ENCODE results near the gene ST8SIA1.

ST8SIA1 gene

DNA sequence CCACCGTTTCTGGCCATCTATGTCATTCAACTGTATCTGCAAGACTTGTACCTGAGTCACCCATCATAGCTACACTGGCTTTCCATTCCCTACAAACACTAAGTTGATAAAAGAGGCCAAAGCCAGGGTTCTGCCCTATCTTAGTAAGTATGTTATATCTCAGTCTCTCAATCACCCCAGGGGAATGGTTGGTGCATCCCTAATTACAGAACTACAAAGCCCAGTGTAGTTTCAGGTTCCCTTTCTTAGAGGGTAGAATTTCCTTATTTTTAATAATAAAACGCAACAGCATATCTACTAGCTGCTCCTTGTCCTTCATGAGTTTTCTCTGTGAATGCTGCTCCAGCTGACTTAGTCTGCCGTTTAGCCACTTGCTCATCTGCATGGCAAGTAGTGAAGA, 57.6 kb downstream of the ST8SIA1 start:
- no peak for DNase-seq

DNA sequence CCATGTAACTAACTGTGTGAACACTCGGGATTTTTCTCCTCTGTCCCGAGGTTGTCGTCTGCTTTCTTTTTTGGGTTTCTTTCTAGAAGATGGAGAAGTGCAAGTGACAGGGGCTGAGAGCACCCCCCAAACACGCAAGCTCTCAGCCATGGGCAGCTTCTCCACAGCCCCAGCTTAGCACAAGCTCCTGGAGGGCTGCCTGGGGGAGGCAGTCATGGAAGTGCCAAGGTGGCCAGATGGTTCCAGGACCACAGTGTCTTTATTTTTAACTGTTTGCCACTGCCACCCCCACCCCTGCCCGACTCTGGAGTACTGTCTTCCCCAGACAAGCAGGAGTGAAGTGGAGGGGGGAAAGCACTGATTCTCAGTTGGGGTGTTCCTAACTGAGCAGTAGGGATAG, 58.2 kb downstream of the ST8SIA1 start:
- no peak for DNase-seq

DNA sequence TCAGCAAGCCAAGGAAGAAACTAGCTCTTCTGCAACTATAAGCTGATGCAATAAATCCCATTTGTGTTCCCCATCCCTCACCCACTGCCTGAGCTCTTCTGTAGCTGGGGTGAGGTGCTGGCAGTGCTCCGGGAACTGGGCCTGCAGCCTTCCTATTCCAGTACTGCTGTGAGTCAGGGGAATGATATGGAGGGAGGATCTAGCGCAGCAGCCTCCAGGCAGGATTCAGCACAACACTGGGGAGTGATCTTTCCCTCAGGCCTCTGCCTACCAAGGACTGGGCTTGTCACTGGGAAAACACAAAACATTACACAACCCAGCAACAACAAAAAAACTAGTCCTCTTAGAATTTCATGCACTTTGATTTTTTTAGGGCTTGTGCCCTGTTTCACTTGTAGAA, 58.7 kb downstream of the ST8SIA1 start:
- no peak for DNase-seq

DNA sequence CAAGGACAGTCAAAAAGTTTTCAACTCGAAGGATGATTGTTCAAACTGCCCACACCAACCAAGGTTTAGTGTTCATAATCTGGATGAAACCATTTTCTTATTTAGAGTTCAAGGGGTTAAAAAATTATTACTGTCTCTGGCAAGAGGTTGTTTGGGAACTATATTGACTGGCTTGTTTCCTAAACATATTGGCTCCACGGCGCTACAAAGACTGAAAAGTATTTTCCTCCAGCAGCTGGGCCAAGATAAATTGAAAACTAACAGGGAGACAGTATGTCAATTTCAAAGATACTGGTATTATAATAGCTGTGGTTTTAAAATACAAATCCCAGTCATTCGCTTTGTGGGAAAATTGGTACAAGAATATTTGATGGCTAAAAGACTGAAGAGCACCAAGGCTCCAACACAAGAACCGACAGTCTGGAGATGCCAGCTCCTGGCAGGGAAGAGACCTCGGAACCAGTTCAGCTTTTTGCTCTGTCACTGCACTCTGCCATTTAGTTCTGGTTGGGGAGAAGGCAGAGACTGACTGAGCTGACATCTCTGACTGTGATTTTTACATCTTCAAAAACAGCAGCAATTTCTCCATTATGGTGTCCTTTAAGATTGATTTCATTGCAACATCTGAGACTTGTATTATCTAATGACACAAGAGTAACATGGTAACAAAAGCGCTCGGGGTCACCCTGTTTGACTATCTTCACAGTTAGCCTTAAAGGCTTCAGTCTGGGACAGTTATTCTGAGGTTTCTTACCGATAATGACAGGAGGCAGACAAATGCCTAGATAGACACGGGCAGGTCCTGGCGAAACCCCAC, 62.0 kb downstream of the ST8SIA1 start:
- no peak for DNase-seq

DNA sequence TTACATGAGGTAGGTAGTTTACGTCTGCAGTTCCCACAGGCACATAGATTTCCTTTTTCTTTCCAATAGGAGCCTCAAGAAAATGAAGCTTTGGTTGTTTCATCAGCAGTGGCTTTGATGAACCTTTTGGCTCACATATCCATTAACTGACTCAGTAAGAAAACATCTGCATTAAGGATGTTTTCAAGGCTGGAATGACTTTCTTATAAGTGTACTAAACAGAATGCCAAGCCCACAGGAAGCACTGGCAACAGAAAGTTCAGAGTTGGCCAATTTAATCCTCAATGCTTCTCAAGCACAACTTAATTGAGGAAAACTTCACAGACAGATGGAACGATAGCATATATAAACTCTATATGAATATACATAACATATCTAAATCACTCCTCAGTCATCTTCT, 63.5 kb downstream of the ST8SIA1 start:
- no peak for DNase-seq

DNA sequence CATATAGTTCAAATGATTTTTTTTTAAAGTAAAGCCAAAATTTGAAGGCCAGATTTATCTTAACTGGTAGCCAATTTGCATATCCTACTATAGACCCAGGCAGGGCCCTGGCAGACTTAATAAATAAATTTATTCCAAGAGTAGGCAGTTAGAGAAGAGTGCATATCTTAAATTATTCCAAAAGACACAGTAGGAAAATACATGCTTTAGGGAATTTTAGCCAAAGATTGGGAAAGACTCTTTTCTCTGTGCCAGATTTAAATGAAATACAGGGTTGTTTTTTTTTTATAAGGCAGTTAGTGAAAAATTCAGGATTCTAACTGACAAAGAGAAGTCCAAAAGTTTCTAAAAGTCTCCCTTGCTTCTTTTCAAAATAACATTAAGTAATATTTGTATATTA, 65.5 kb downstream of the ST8SIA1 start:
- no peak for DNase-seq

DNA sequence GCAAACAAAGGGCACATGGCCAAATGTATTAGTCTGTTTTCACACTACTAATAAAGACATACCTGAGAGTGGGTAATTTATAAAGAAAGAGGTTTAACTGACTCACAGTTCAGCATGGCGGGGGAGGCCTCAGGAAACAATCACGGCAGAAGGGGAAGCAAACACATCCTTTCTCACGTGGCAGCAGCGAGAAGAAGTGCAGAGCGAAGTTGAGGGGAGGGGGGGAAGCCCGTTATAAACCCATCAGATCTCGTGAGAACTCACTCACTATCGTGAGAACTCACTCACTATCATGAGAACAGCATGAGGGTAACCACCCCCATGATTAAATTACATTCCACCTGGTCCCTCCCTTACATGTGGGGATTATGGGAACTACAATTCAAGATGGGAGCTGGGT, 66.1 kb downstream of the ST8SIA1 start:
- no peak for DNase-seq

DNA sequence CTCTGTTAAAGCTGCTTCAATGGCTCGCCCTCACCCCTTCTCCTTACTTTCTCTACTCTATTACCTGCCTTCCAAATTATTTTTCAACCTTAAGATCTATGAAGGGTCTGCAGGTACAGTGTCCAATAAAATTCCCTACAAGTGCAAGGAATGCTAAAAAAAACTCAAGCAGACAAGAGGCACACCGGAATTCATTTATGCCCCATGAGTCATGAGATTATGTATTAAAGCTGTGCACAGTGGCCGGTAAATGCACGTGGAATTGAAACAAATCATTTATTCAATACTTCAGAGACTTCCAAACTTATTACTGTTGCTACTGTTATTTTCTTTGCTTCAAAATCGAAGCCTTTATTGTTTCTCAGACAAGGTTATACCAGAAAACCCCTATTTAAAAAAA, 68.4 kb downstream of the ST8SIA1 start:
- no peak for DNase-seq

DNA sequence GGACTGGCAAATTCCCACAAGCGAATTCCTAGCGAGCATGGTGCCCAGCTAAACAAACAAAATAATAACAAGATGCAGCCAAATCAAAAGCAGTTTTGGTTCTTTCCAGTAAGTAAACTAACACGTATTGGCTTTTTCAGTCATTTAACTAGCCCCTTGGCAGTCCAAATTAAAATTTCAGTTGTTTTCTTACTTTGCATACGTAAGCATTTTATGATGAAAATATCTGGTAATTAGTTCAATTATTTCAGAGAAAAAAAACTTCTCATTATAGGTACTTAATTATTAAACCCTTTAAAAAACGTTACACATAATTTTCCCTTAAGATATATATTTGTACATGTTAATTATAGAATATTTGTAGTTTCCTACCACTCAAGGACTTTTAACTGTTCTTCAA, 70.1 kb downstream of the ST8SIA1 start:
- no peak for DNase-seq

DNA sequence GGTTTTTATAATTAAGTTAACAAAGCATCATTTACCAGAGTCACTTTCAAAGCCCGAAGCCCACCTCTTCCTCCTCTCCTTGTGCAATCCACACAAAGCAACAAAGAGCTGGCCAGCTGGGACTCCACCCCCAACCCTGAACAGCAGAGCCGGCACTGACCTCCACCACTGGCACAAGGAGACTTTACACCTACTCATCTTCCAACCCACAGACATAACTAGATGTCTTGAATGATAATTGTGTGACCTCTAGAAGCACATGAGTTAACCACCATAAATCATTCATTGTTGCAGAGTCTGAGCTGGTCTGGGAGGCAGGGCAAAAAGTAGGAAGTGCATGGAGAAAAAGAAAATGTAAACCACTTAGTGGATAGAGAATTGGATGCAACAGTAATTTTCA, 72.2 kb downstream of the ST8SIA1 start:
- DNase-seq, result no peak

DNA sequence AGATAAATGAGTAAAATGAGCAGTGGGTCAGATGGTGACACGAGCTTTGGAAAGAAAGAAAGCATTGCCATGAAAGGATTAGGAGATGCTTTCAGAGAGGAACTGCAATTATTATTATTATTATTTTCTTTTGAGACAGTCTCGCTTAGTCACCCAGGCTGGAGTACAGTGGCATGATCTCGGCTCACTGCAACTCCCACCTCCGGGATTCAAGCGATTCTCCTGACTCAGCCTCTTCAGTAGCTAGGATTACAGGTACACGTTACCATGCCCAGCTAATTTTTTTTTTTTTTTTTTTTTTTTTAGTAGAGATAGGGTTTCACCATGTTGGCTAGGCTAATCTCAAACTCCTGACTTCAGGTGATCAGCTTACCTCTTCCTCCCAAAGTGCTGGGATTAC, 77.4 kb downstream of the ST8SIA1 start:
- no peak for DNase-seq

DNA sequence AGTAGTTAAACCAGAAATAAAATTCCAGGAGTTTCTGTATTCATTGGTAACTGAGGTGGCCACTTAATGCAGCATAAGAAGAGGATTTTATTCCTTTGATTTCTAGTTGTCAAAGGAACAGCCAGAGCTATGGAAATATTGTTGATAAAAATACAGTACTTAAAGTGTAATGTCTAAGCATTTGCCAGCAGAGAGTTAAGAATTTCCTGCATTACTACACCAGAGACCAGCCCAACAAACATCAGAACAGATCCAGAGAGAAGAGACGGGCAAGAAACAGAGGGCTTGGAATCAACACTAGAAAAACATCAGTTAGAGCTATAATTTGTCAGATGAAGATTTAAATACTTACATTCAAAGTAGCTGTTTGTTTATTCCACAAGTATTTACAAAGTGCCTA, 77.9 kb downstream of the ST8SIA1 start:
- DNase-seq, result no peak

DNA sequence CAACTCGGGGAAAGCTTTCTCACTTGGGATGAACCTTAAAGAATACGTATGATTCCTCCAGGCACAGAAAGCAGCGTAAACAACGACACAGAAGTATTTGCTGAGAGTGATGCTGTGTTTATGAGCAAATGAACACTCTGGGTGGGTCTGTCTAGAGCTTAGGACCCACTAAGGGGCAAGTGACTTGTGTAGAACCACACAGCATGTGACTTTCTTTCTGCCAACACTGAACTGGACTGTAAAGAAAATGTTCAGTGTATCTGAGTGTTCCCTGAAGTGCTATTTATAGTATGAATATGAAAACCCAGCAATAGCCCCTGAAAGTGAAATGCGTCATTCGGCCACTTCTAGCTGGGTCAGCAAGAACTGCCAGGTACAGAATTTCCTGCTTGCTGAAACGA, 78.5 kb downstream of the ST8SIA1 start:
- DNase-seq, result no peak

DNA sequence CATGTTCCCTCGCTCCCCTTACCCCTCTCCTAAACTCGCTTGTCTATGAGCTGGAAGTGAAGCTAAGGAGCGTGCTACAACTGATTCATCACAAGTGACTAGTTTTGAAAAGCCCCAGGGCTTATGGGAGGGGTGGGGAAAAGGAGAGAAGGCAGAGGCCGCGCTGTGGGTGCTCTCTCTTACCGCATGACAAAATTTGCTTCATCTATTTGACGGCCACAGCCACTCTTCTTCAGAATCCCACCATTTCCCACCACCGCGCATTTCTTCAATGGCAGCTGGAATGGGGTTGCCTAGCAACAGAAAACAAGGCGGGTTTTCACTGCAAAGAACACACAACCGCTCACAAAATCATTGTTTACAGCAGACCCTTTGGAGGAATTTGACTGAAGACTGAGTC, 79.4 kb downstream of the ST8SIA1 start:
- DNase-seq, result no peak

DNA sequence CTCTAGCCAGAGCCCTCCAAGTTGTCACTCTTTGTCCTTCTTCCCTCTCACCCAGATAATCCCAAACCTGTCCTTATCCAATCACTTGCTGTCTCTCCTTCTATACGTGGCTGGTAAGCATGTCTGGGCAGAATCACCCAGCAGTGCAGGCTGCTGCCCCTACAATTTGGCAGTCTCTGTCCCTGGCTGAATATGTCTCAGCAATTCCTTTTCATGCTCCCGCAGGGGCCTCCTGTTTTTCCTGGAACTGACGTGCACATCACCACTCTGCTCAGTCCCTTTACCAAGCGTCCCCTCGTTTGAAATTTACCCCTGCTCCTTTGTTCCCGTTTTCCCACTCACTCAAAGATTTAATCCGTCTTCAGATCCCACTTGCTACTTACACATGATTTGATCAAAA, 80.0 kb downstream of the ST8SIA1 start:
- DNase-seq, result no peak

DNA sequence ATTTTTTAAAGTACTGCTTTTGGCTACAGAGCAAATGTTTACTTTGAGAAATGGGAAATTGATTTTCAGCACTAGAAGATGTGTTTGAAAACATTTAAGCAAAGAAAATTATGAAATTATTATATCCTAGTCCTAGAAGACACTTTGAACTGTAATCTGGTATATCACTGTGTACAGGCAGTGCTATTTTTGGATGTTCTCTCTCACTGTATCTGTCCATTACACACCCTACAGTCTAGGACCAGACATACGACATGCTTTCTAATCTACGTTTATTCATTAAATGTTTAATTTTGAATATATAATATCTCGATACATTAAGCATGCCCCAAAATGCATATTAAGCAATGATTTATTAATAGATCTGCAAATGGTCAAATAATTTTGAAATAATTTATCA, 82.5 kb downstream of the ST8SIA1 start:
- DNase-seq, result no peak

DNA sequence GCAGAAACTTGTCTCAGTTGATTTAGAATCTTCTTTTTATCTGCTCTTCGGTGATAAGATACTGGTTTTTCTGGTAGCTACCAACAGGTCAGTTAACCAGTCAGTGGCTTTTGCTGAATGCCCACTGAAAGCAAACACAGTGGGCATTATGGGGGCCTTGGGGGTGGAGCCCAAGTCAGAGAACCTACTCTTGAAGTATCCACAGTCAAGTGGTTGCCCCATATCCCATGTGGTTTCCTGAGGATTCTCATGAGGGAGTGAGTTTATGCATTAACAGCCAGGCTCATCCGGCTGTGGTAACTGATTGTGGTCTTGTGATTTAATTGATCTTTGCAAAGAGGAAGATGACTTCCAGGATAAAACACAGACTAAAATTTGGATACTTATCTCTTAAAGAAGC, 83.7 kb downstream of the ST8SIA1 start:
- DNase-seq, result no peak

DNA sequence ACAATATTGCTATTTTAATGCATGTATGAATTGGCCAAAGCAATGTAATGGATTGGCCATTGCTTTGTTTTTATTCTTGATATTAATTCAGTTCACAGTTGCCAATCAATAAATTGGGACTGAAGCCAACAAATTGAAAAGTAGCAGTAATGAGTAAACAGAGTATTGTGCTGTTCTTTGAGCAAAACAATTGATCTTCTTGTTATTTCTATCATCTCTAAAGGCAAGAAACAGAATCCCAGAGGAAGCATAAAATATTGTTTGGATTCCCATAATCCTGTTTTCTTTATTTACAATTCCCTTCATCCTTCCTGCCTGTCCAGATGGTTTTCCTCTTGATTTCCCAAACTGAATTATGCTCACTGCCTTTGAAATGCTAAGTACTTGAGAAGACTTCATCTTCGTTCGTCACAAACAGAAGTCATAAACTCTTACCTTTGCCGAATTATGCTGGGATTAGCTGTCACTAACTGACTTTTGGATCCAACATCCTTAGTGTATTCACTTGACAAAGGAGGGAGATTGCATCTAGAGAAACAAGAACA, 85.9 kb downstream of the ST8SIA1 start:
- DNase-seq, result no peak

DNA sequence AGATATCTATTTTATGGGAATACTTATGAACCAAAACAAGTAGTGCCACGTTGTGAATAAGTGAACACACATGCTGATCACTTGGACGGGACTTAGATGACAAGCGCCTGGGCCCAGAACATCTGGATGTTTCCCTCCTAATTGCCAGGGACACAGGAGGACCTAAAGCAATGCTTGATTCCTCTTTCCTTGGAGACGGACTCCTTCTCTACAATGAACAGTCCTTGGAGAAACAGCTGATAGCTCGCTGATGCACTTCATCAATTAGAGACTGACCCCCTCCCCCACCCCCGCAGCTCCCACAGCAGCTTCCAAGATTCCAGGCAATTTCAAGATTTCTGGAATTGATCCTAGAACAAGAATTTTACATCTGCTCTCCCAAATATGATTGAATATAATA, 86.4 kb downstream of the ST8SIA1 start:
- DNase-seq, result no peak

DNA sequence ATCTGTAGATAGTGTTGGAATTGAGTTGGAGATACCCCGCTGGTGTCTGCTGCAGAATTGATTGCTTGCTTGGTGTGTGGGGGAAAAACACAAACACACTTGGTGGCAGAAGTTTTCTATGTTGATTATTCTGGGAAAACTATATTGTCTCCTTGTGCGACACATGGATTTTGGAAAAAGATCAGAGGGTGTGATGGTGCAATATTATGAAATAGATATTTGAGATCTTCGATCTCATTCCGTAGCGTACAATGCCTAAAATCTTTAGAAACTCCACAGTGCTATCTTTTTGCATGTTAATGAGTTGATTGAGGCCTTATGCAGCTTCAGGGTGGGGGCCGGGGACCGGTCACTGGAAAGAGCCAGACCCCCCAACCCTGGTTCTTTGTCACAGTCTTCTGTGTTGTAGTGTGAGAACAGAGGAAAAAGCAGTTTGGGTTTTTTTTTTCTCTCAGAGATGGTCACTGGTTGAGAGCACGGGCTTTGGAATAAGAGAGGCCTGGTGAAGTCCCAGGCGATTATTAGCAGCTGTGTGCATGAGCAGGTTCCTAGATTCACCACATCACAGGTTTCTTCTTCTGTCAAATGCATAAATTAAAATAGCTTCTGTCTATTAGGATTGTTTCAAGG, 88.2 kb downstream of the ST8SIA1 start:
- no peak for DNase-seq

DNA sequence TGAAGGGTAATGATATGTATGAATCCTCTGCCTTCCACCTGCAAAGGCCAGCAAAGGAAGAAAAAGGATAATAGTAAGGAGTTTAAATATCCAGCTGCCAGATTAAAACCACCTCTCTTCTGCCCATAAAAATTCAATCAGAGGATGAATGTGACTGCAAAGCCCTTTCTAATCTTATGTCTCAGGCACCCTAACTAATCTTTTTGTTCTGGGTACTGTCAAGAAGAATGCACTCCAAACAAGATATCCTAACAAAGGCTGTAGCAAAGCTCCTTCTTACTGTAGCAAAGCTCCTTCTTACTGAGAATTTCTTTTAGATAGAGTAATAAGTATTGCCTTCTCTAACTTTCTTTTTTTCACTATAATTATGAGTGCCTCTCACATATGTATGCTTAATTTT, 91.8 kb downstream of the ST8SIA1 start:
- DNase-seq, result no peak

DNA sequence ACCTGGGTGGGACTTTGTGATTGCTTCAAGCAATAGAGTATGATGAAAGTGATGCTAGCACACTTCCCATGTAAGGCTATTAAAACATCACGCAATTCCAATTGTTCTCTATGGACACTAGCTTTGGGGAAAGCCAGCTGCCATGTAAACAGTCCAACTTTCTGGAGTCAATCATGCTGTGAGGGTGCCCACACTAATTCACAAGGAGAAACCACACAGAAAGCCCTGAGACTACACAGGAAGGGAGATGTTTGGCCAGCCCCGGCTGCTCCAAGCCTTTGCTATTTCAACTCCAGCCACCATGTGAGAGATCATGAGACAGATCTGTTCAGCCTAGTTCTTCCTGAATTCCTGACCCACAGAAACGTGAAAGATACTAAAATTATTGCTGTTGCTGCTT, 96.3 kb downstream of the ST8SIA1 start:
- no peak for DNase-seq

DNA sequence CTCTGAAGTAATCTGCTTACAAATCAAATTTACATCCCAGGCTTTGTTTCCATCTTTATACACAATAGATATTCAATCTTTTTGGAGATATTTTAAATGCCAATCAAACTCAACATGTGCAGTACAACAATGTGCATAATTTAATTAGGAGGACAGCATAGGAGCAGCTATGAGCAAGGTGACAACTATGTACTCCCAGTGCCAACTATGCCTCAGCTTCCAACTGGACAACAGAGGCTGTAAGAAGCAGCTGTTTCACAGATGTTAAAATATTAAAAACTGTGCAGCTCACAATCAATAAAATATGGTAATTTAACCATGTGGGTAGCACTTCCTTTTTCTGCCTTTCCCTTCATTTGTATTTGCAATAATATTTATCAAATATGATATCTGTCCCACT, 99.9 kb downstream of the ST8SIA1 start:
- no peak for DNase-seq

DNA sequence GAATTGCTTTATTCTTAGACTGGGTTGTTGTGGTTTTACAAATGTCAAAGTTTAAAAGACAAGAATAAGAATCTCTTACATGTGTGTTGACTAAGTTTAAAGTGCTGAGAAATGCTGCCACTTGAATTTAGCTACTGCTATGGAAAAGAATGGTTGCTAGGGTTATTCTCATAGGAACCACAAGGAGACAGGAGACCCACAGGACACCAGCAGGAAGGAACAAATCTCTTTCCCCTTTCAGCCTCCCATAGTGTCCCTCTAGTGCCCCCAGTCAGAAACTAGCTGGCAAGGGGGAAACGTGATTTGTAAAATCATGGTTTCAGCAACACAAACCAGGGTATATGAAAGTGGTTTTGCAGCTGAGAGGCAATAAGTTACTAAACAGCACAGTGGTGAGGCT, 102.7 kb downstream of the ST8SIA1 start:
- no peak for DNase-seq

DNA sequence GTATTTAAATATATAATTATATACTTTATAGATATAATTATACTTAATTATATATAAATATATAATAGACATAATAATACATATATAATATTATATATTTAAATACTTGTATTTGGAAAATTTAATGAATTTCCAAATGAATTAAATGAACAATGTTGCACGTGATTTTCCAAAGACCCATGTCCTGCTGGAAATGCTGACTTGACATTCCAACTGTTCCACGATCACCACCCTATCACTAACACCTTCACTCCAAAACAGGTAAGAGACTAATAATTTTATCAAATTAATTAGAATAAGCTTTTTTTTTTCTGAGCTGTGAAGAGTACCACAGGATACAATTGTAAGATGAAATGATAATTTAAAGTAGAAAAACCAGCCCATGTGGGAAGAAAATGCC, 103.4 kb downstream of the ST8SIA1 start:
- DNase-seq, result no peak
